GM23338 (cell line): ENCODE results near the gene ZNF611. TPM values are rescaled to one million over a fixed set of nuclear protein-coding genes. Genes with fewer than 3 reads are reported as not detected.

Experiments
- CREB1 ChIP-seq: fragments of 250-450 bp; sonication (Bioruptor Pico); IDR thresholded peaks from 2 replicates; pipeline ENCODE4 v1.5.0; 2020; ENCODE audit warnings: low read depth, mild to moderate bottlenecking, moderate library complexity
- EZH2phosphoT487 ChIP-seq: fragments of 200-600 bp; sonication (generic); IDR thresholded peaks from one replicate; pipeline ENCODE4 v1.8.1; 2018; ENCODE audit warnings: antibody characterized with exemption; ENCODE audit not compliant: unreplicated experiment
- polyA plus RNA-seq: library from polyadenylated mRNA; unstranded; fragments of >200 nt; fragmentation: Nextera tagmentation; extraction: Ambion mirVana; gene quantifications from 2 replicates; pipeline ENCODE4 v1.2.1, GENCODE V29; 2016
- total RNA-seq: library from RNA; depleted of rRNA; stranded (reverse); fragments of >200 nt; shearing (Covaris generic); gene quantifications from 2 replicates; pipeline ENCODE4 v1.2.3, GENCODE V29; 2014
- TF ChIP-seq, protein P1 (sequence below): fragments of 250-450 bp; sonication (Bioruptor Pico); IDR thresholded peaks from 2 replicates; pipeline ENCODE4 v1.5.0; 2020; ENCODE audit warnings: mild to moderate bottlenecking, moderate library complexity
- TF ChIP-seq, protein P2 (sequence below): IDR thresholded peaks from 2 replicates; pipeline ENCODE4 v1.6.1; 2016; ENCODE audit warnings: antibody characterized with exemption
- TF ChIP-seq, protein P3 (sequence below): IDR thresholded peaks from one replicate; pipeline ENCODE4 v1.6.1; 2018; ENCODE audit warnings: antibody characterized with exemption; ENCODE audit not compliant: unreplicated experiment

The ZNF611 gene
- total and polyA plus RNA-seq, 2 experiments from 2014 or later, result 5.3 to 16.4 TPM

DNA sequence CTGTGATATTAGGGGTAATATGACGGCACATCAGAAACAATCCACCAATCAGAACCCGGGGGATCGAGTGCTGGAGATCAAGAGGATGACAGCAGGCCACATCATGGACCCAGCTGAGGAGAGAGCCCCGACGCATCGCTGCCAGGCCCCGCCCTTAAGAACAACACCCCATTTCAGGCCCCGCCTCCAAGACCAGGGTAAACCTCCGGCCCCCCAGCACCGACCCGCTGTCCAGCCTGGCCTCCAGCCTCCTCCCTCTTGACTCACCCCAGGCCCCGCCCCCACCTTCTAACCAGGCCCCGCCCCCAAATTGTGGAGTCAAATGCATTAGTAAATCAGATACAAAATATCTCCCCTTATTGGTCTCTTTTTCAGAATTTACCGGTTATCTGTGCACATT, 4.7 kb upstream of the ZNF611 start (continued):
- TF ChIP-seq, protein P1, sequence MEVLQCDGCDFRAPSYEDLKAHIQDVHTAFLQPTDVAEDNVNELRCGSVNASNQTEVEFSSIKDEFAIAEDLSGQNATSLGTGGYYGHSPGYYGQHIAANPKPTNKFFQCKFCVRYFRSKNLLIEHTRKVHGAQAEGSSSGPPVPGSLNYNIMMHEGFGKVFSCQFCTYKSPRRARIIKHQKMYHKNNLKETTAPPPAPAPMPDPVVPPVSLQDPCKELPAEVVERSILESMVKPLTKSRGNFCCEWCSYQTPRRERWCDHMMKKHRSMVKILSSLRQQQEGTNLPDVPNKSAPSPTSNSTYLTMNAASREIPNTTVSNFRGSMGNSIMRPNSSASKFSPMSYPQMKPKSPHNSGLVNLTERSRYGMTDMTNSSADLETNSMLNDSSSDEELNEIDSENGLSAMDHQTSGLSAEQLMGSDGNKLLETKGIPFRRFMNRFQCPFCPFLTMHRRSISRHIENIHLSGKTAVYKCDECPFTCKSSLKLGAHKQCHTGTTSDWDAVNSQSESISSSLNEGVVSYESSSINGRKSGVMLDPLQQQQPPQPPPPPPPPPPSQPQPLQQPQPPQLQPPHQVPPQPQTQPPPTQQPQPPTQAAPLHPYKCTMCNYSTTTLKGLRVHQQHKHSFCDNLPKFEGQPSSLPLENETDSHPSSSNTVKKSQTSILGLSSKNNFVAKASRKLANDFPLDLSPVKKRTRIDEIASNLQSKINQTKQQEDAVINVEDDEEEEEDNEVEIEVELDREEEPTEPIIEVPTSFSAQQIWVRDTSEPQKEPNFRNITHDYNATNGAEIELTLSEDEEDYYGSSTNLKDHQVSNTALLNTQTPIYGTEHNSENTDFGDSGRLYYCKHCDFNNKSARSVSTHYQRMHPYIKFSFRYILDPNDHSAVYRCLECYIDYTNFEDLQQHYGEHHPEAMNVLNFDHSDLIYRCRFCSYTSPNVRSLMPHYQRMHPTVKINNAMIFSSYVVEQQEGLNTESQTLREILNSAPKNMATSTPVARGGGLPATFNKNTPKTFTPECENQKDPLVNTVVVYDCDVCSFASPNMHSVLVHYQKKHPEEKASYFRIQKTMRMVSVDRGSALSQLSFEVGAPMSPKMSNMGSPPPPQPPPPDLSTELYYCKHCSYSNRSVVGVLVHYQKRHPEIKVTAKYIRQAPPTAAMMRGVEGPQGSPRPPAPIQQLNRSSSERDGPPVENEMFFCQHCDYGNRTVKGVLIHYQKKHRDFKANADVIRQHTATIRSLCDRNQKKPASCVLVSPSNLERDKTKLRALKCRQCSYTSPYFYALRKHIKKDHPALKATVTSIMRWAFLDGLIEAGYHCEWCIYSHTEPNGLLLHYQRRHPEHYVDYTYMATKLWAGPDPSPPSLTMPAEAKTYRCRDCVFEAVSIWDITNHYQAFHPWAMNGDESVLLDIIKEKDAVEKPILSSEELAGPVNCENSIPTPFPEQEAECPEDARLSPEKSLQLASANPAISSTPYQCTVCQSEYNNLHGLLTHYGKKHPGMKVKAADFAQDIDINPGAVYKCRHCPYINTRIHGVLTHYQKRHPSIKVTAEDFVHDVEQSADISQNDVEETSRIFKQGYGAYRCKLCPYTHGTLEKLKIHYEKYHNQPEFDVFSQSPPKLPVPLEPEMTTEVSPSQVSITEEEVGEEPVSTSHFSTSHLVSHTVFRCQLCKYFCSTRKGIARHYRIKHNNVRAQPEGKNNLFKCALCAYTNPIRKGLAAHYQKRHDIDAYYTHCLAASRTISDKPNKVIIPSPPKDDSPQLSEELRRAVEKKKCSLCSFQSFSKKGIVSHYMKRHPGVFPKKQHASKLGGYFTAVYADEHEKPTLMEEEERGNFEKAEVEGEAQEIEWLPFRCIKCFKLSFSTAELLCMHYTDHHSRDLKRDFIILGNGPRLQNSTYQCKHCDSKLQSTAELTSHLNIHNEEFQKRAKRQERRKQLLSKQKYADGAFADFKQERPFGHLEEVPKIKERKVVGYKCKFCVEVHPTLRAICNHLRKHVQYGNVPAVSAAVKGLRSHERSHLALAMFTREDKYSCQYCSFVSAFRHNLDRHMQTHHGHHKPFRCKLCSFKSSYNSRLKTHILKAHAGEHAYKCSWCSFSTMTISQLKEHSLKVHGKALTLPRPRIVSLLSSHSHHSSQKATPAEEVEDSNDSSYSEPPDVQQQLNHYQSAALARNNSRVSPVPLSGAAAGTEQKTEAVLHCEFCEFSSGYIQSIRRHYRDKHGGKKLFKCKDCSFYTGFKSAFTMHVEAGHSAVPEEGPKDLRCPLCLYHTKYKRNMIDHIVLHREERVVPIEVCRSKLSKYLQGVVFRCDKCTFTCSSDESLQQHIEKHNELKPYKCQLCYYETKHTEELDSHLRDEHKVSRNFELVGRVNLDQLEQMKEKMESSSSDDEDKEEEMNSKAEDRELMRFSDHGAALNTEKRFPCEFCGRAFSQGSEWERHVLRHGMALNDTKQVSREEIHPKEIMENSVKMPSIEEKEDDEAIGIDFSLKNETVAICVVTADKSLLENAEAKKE (CRISPR knock-in tag), result no peak
- TF ChIP-seq, protein P2, sequence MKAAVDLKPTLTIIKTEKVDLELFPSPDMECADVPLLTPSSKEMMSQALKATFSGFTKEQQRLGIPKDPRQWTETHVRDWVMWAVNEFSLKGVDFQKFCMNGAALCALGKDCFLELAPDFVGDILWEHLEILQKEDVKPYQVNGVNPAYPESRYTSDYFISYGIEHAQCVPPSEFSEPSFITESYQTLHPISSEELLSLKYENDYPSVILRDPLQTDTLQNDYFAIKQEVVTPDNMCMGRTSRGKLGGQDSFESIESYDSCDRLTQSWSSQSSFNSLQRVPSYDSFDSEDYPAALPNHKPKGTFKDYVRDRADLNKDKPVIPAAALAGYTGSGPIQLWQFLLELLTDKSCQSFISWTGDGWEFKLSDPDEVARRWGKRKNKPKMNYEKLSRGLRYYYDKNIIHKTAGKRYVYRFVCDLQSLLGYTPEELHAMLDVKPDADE, result no peak
- TF ChIP-seq, protein P3, sequence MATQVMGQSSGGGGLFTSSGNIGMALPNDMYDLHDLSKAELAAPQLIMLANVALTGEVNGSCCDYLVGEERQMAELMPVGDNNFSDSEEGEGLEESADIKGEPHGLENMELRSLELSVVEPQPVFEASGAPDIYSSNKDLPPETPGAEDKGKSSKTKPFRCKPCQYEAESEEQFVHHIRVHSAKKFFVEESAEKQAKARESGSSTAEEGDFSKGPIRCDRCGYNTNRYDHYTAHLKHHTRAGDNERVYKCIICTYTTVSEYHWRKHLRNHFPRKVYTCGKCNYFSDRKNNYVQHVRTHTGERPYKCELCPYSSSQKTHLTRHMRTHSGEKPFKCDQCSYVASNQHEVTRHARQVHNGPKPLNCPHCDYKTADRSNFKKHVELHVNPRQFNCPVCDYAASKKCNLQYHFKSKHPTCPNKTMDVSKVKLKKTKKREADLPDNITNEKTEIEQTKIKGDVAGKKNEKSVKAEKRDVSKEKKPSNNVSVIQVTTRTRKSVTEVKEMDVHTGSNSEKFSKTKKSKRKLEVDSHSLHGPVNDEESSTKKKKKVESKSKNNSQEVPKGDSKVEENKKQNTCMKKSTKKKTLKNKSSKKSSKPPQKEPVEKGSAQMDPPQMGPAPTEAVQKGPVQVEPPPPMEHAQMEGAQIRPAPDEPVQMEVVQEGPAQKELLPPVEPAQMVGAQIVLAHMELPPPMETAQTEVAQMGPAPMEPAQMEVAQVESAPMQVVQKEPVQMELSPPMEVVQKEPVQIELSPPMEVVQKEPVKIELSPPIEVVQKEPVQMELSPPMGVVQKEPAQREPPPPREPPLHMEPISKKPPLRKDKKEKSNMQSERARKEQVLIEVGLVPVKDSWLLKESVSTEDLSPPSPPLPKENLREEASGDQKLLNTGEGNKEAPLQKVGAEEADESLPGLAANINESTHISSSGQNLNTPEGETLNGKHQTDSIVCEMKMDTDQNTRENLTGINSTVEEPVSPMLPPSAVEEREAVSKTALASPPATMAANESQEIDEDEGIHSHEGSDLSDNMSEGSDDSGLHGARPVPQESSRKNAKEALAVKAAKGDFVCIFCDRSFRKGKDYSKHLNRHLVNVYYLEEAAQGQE, result no peak
- TF ChIP-seq CREB1 (CRISPR knock-in tag) (no peak), EZH2phosphoT487 (no peak)
